Stimulated activated CD4-positive, alpha-beta T cell treated with anti-CD3 and anti-CD28 coated beads, Interleukin-12 subunit alpha, Interleukin-12 subunit beta, amount 100 ng/mL, for 4 hours (primary cell): ENCODE measurements around the gene UMODL1.
"Not testable (repeated sequence)": the region's sequence is repeated elsewhere in the genome, so short reads cannot be mapped to it uniquely, and the experiment has no call there.

Experiments used
- DNase-seq: peaks from one replicate; pipeline ENCODE4 v3.0.0-alpha.2; 2020

The UMODL1 gene

GRCh38 chr21:42061986-42062235 lies 9.2 kb upstream of the UMODL1 start:
- DNase-seq = no peak

GRCh38 chr21:42062236-42063022 lies 8.7 kb upstream of the UMODL1 start:
- peak; percentile 54 for DNase-seq

DNA sequence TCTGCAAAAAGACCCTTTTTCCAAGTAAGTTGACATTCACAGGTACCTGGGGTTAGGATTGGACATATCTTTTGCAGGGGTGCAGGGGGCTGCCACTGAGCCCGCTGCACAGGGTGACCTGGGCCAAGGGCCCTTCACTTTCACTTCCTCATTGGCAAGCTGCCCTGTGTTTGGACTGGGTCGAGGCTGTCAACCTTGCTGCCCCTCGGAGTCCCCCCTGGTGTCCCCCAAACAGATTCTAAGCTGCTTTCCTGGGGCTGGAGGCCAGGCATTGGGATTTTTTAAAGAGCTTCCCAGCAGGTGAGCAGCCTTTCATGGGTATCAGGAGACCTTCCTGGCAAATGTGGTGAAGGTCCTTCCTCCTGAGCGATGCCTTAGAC lies 7.9 kb upstream of the UMODL1 start:
- DNase-seq = no peak

DNA sequence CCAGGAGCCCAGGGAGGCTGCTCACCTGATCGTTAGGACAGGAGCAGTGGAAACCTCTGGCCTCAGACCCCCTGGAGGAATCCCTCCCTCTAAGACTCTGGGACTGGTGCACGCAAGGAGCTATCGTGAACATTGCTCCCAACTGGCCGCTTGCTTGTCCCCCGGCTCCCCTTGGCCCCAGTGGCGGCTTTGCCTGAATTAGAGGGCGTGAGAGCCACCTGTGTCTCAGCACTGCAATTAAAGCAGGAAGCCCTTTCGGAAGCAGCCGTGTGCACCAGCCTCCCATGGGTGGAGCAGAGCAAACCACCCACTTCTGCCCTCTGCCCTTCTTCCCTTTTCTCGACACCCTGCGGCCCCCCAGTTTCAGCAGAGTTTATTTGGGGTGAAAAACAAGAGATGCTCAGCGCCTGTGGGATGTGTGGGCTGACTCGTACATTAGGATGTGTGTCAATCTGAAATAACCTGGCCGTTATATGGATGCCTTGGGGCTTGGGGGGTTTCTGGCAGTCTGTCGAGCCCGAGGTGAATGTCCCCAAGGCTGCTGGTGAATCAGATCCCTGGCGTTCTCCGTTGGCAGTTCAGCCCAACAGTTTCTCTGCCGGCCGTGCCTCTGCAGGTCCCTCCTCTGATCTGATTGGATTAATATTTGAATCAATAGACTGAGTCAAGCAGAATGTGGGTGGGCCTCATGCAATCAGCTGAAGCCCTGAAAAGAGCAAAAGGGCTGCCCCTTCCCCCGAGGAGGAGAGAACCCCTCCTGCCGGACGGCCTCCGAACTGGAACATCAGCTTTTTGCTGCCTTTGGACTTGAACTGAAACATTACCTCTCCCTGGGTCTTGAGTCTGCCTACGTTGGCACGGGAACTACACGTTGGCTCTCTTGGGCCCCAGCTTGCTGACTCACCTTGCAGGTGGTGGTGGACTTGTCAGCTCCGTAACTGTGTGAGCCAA lies 7.3 kb upstream of the UMODL1 start:
- peak; percentile 45 for DNase-seq

DNA sequence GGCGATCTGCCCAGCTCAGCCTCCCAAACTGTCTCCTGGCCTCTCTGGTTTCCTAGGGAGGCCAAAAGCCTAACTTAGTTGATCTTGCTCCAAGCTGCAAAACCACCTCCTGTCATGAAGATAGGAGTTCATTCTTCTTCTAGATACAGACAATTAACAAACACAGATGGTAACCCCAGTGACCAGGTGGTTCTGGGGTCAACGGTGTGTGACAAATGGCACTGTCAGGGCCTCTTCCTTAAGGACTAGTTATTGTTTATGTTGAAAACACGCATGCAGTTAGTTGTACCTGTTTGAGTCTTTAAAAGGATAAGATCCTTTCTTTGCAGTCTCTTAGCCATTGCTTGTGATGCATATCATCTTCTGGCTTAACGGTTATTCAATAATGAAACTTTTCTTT lies 4.6 kb upstream of the UMODL1 start:
- DNase-seq = no peak

DNA sequence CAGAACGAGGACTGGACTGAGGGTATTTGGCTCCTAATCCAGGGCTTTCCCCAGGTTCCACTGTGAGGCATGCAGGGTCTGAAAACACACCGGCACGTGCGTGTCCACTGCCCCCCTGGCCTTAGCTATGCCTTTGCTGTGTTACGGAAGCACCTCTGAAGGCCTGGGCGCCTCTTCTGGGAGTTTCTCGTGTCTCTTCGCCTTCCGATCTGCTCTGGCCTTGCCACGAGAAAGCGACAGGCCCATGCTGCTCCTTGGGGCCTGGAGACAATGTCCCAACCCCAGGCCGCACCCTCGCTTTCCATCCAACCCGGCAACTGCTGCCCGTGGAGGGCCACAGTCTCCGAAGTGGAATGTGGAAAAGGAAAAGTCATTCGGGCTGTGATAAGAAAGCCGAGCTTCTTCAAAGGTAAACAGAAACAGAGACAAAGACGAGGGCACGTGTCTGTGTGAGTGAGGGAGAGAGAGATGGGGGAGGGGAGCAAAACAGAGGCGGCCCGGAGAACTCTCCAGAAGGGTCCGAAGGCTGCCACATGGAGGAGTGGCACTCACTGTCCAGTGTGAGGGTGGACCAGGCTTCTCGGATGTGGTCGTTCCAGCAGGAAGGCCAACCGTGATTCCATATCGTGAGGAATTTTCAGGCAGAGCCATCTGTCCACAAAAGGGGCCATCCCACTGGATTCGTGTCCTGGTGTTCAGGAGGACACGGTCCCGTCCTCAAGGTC lies 3.4 kb upstream of the UMODL1 start:
- DNase-seq = no peak

DNA sequence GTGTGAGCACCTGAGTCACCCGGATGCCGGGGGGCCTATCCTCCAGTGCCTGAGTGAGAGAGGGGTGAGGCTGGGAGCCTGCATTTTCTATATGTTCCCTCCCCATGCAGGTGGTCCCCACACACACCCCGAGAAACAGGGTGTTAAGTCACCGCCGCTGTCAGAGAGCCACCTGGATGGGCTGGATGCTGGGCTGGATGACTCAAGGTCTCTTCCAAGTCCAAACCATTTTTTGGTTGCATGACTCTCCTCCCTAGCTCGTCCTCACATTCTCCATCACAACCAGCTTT lies 2.9 kb upstream of the UMODL1 start:
- no peak for DNase-seq

- no peak for DNase-seq
These were observed 2.5 kb upstream of the UMODL1 start for GRCh38 chr21:42068592-42068991.

DNA sequence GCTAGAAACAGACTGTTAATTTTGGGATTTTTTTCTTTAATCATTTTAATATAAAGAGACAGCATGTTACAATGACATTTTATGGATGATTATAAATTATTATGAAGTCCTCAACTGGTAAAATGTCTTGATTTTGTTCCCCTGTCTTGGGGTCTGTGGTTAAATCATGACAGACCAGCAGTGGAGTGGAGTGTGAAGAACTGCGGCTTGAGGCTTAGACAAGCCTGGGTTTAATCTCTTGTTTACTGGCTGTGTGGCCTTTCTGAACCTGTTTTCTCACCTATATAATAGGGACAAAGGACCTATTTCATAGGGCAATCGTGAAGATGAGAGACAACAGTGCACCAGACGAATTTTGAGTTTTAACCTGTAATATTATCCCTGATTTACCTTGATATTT lies 1.8 kb upstream of the UMODL1 start:
- no peak for DNase-seq

- no peak for DNase-seq
These were observed 1.3 kb upstream of the UMODL1 start for GRCh38 chr21:42069843-42070242.

- DNase-seq = no peak
These were observed 2.3 kb downstream of the UMODL1 start for GRCh38 chr21:42073145-42074099.

- DNase-seq = no peak
These were observed 4.8 kb downstream of the UMODL1 start for GRCh38 chr21:42075686-42076471.

- not testable (repeated sequence) for DNase-seq
These were observed 6.6 kb downstream of the UMODL1 start for GRCh38 chr21:42077685-42078238.

GRCh38 chr21:42078247-42079007 lies 7.3 kb downstream of the UMODL1 start:
- DNase-seq = not testable (repeated sequence)

DNA sequence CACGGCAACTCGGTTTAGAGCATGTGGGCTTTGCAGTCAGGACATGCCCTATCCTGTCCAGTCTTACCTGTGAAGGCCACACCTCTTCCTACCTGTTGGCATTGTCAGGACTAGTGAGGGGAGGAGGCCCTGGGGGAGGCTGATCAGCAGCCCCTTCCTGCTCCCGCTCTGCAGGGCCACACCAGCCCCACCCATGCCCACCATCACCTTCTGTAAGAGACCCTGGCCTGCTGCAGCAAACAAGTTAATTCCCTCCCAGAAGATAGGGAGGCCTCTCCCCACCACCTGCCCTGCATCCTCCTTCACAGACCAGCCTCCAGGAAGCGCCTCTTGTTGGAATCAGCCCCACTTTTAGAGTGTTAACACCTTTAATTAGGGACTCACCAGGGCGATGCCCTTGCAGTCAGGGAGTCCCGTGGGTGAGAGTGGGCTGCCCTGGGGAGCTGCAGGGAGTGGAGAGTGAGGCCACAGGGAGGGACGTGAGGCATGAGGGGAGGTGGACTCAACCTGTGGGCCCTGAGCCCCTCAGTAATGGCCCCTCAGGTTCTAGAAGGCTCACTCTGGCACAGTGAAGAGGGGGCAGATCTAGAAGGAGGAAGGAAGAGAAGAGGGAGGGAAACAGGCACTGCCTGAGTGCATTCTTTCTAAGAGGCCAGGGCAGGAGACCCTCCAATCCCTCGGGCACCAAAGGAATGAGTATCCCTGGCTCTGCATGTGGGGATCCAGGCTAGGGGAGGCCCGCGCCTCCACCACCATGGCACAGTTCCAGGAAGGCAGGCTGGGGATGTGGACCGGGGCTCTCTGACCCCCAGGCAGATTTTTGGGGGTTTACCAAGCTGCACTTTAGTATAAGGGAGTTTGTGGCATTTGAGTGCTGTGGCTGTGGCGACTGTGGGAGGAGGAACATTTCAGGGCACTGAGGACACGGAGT lies 8.2 kb downstream of the UMODL1 start:
- no peak for DNase-seq

DNA sequence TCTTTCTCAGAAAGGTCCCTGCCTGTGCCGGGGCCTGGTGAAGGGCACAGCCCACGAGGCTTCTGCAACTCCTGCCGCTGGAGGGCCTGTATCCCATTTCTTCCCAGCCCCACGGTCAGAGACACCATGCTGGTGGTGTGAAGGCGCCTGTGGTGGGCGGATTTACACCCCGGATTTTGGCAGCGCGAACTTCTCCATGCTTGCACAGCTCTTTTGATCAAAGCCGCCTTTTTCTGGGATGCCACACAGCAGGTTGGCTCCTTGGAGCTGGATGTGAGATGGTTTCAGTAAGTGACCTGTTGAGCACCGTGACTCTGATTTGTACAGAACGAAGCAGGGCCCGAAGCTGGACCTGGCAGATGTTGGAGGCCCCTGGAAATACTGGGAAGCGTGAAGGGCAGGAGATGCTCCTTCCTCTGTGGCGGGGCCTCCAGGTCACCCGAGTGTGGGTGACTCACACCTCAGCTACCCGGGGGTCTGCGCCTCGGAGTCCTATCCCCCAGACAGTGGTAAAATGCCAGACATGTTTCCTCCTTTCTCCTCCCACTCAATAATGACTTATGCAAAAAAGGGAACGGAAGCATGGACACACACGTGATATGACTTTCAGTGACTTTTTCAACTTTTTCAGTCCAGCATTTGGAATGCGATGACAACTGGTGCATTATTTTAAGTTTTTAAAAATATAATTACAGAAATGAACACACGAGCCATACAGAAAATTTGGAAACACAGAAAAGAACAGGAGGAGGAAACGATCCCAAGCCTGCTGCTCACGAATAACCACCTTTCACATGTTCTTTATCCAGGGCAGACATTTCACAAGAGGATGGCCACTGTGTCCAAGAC lies 9.0 kb downstream of the UMODL1 start:
- DNase-seq = no peak

GRCh38 chr21:42080788-42081083 lies 9.6 kb downstream of the UMODL1 start:
- no peak for DNase-seq

- DNase-seq = no peak
These were observed 10.0 kb downstream of the UMODL1 start for GRCh38 chr21:42081138-42081537.

DNA sequence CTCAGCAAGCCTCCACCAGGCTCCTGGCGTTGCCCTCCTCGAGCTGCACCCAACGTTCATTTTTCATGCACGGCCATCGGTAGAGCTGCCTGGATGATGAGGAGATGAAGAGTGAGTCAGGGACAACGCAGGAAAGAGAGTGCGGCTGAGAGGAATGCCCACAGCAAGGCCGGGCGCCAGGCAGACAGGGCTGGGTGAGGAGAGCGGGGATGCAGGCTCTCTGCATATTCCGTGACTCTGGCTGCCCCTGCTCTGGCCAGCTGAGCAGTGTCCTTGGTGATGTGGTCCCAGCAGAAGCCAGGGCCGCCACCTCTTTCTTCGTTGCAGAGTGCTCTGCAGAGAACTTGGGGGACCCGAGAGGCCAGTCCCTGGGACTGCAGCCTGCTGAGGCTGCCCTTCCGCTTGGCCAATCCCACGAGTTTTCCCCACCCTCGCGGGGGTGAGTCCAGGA lies 10.8 kb downstream of the UMODL1 start:
- DNase-seq = no peak
